NCI-H1092 treated with DMSO at 0.1 percent for 48 hours (cell line): ENCODE data around the gene KBTBD2.
"Not testable (repeated sequence)": the region's sequence is repeated elsewhere in the genome, so short reads cannot be mapped to it uniquely, and the experiment has no call there.

Source experiments
- DNase-seq: peaks from one replicate; lab custom pipeline; 2025; lab: John Stamatoyannopoulos, UW

The KBTBD2 gene

DNA sequence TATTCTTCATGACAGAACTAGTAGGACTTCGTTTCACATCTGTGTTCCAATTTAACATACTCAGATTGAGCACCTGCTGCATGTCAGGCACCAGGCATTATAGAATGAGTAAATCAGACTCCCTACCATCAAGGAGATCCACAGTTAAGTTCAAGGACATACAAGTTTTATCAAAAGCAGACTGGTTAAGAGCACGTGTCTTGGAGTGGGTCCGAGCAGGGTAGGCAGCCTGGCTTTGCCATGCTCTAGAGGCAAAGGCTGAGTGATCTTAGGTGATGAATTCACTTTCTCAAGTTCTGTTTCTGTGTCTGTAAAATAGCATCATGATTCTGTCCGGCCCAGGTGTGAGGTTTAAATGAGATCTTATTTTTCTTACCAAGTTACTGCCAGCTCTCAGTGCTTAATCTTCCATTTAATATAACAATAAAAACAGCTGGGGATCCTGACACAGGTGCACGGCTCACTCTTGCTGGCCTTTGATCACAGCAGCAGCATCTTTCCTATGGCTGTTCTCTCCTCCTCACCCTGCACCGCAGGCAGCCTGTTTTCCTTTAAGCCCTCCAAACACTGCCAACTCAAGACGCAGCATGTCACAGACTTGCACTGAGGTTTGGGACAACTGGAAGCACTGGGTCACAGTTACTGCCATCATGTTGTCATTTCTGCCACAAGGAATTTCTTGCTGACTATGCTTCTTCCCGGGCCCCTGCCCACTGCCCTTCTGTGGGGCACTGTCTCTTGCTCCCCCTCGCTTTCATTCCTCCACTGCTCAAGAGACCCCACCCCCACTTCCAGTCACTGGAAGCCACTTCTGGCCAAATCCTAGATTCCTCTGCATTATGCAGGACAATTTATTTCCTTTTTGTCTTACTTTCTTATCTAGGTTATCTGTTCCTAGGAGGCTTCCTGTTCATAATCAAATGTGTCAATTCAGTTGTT is 35.5 kb downstream of the KBTBD2 start:
- DNase-seq: not testable (repeated sequence)

DNA sequence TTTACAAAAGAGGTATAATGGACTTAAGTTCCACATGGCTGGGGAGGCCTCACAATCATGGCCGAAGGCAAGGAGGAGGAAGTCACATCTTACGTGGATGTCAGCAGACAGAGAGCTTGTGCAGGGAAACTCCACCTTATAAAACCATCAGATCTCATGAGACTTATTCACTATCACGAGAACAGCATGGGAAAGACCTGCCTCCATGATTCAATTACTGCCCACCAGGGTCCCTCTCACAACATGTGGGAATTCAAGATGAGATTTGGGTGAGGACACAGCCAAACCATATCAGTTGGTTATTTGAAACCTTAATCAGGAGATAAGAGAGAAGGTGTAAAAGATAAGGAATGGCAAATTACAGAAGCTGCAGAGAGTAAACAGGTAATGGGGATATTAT is 40.9 kb downstream of the KBTBD2 start:
- DNase-seq: not testable (repeated sequence)

DNA sequence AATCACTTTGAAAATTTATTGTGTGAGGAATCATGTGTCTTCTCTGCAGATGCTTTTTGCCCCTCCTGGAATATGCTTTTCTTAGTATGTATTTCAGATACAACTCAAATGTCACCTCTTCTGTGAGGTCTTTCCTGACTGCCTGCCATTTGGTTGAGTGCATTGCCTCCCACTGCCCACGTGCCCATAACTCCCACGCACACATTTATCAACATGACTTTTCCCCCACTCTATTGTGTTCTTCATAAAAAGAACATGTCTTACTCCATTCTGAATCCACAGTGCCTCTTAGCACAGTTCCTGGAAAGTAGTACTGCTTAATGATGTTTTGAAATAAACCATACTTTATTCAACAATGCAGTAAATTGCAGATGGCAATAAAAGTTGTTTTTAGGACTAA is 42.9 kb downstream of the KBTBD2 start:
- DNase-seq: not testable (repeated sequence)

DNA sequence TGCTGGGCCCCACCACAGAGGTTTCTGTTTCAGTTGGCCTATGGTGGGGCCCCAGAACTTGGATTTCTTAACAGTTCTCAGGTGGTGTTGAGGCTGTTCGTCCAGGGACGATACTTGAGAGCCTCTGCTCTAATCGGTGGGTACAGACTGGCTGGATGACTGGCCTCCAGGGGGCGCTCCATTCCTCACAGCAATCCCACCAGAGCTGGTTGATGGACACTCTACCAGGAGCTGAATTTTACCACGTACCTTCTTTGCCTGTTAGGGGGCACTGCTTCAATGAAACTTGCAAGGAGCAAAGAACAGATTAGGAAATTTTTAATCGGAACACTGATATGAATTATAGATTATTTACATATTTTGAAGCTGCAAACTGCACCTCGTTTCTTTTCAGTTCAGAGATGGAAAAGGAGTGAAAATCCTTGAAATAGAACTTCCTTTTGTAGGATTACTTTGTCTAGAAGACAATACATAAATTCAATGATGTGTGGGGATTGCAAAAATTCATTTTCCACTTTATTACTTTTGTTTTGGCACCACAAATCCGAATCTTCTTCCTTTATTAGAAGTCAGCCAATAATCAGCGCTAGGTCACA is 44.8 kb downstream of the KBTBD2 start:
- DNase-seq: peak; percentile 65

DNA sequence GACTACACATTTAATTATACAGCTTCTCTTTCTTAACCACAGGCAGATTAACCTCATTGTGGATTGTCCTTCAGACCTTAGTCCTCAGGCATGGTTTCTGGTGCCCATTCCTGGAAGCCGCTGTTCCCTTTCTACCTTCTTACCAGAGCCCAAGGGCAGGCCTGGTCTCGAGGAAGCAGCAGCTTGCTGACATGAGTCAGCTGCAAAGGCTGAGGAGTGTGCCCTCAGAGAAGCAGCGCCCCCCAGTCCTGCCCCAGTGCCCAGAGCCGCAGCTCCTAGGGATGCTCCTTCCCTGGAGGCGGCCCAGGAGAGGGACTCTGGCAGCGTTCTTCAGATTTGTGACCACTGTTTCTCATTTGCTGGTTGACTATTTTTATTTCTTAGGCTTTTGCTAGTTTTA is 46.8 kb downstream of the KBTBD2 start:
- DNase-seq: not testable (repeated sequence)

DNA sequence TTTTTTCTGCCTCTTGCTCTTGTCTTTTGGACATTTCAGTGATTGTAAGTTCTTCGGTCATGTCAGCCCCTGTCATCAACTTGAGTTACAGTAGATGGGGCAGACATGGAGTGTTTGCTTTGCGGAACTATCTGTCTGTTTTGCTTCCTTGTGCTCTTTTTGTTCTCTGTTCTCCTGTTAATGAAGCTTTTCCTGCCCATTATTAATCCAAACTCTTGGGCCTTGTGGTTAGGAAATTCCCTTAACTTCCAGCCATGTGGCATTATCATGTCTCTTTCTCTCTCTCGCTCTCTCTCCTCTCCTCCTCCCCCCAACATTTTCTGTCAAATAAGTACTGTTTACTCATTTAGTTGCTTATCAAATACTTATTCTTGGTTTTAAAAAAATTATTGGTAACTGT is 47.8 kb downstream of the KBTBD2 start:
- not testable (repeated sequence) for DNase-seq

DNA sequence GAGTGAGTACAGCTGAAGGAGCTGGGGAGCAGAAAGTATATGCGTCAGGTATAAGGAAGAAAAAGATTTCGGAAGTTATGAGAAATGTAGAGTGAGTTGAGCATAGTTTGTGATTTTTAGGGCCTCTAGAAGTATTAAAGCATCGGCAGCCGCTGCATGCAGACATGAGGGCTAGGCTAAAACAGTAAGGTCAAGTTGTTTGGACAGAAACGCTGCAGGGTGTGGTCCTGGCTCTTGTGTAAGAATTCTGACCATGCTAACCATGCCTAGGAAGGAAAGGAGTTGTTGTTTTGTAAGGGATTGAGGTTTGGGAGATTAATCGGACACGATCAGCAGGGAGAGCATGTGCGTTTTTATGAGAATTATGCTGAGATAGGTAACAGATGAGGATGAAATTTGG is 51.7 kb downstream of the KBTBD2 start:
- DNase-seq: not testable (repeated sequence)

DNA sequence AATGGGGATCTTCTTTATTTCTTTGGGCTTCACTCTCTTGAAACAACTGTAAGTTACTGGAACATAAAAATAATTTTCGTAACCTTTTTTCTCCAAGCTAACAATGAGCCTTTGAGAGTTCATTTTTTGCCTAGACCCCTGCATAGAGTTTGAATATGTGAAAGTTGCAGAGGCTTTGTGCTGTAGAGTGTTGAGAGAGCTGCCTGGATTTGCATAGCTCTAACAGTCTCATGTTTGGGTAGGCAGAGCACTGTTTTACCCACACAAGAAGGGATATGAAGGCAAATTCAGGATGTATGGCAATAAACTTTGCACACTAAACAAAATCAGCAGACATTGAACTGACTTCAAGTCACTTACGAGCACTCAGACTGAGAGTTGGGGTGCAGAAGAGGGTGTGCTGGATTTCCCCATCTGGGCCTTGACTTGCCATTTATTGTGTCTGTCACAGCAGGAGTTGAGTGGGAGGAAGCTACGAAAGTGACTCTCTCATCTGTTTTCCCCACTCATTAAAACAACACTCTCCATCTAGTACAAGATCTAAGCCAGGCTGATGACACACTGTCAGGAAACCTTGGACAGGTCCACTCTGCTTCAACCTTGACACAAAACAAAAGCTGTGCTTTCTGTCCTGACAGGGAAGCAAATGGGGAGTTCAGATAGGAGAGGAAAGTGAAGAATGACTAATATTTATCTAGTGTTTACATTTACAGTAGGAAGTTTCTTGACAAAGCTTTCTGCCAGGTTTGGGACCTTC is 62.4 kb downstream of the KBTBD2 start:
- DNase-seq: not testable (repeated sequence)
